CD4-positive, alpha-beta T cell treated with Interleukin-1 beta for 1 hour (primary cell): ENCODE measurements around the gene NCR3LG1.
A peak's percentile ranks its signal among the peaks of the same experiment; 100 is the strongest.

Source experiments
- DNase-seq, 2 donors: peaks; one replicate each; pipeline ENCODE4 v3.0.0-alpha.2; 2020 to 2022

Gene NCR3LG1

GRCh38 chr11:17351510-17352176 lies at the start of gene NCR3LG1:
TSS of gene NCR3LG1 (plus strand) at chr11:17351800. CDS start at chr11:17351970, 170 bp downstream.
- DNase-seq: peak; percentile 67 to 81

DNA sequence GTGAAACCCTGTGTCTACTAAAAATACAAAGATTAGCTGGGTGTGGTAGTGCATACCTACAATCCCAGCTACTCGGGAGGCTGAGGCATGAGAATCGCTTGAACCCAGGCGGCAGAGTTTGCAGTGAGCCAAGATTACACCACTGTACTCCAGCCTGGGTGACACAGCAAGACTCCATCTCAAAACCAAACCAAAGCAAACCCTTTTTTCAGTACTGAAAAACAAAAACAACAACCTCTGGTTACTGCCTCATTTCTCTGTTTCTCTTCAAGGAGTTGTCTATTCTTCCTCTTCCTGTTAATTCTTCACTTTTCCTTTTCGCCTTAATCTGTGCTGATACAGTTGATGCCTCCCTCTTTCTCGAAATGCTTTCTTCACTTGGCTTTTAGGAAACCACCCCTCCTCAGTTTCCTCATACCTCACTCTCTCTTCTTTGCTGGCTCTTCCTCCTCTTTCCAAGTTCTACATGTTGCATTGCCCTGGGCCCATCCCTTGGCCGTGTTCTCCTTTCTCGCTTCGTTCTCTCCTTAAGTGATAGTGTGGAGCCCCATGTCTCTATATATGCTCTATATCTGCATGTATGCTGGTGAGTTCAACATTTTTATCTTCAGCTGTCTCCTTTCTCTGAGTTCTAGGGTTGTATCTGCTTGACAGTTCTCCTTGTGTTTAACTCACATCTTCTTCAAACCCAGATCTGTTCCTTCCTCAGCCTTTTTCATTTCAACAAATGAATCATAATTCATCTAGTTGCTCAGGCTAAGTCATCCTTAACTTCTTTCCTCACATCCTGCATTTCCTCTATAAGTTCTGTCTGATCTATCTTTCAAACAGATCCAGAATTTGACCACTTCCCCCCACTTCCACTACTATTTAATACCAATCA lies 38.0 kb upstream of the NCR3LG1 start:
- DNase-seq: no peak

- DNase-seq: no peak
Observed at GRCh38 chr11:17314232-17314547, 37.4 kb upstream of the NCR3LG1 start.

DNA sequence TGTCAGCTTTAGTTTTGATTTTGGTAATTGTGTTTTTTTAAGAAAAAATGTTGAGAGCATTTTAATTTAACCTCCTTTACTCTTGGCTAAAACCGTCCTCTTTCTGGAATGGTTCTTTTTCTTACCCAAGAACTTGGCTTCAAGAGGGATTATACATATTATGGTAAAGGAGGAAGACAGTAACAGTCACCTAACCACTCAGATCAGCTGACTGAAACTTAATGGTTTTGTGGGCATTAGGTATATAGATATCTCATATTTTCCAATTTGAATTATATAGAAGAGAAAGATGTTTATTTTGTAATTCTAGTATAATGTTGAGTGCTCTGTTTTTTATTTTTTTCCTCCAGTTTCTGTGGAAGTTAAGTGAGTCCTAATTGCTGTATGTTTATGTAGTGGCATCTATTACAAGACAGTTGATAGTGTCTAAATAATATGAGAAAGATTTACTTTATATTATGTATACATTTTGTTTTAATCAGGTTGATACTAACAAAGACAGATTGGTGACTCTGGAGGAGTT lies 36.6 kb upstream of the NCR3LG1 start:
- no peak for DNase-seq

DNA sequence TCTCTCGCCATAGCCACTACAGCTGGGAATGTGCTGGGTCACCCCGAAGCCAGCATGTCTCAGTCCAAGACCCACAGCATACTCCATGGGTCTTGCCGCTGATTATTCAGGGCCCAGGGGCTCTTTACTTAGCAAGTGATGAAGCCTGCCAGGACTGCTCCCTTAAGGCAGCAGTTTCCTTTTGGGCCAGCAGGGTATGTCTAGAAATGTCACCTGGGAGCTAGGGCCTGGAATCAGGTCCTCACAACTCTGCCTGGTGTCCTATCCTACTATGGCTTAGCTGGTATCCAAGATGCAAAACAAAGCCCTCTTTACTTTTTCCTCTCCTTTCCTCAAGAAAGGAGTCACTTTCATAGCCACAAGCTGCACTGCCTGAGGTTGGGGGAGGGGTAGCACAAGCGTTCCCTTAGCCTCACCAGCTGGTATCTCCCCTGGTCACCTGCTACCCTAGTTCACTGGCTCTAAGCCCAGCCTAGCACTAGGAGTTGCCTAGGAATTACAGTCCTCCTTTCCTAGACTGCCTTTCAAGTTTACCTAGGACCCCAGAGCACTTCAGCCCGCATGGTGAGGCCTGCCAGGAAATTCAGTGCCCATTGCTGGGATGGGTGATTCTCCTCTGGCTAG lies 22.6 kb upstream of the NCR3LG1 start:
- no peak for DNase-seq

GRCh38 chr11:17331669-17332068 lies 19.9 kb upstream of the NCR3LG1 start:
- no peak for DNase-seq

DNA sequence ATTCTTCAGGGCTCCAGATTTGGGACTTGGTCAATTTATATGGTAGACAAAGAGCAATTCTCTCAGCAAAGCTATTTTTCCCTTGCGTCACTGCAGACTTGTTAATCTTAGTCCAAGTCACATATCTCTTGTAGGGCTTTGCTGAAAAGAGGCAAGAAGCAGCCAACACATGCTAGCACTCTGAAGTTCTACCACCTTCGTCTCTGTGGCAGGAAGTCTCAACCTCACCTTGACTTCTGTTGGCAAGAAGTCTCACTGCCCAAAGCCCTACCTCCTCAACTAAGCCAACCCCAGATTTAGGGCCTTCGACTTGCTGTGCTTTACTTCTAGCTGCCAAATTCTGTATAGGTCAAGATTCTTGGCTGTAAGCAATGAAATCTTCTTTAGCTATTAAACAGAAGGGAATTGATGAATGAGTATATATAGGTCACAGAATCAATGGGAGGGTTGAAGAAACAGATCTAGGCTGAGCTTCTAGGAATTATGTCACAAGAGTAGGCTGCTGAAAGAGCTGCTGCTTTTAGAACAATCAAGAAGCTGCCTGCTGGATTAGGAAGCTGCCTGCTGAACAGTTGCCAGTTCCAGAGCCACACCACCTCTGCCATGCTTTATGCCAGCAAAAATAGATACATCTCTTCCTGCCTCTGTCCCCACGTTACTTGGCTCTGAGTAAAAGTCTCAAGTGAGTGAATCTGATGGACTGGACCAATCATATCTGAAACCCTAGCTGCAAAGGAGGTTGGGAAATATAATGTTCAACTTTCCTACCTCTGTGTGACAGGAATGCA lies 17.6 kb upstream of the NCR3LG1 start:
- DNase-seq: peak in 1 of 2 donors; percentile 12

DNA sequence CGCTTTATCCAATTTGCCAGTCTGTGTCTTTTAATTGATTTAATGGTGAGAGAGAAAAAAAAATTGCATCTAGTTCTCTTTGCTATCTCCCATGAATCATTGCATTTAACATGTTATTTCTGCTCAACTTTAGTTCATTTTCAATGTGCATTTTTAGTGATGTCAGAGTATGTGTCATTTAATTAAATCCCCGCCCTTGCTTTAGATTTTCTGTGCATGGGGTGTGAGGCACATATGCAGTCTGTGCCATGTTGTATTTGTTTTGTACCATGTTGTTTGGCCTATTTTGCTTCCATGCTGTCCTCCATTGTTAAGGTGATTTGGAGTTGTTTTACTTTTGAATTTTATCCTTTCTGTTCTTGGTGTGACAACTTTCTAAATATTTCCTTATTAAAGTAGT lies 8.3 kb upstream of the NCR3LG1 start:
- no peak for DNase-seq

GRCh38 chr11:17343907-17344306 lies 7.7 kb upstream of the NCR3LG1 start:
- DNase-seq: no peak

- DNase-seq: no peak
Observed at GRCh38 chr11:17347676-17348075, 3.9 kb upstream of the NCR3LG1 start.

- DNase-seq: no peak
Observed at GRCh38 chr11:17350455-17351171, 987 bp upstream of the NCR3LG1 start.

DNA sequence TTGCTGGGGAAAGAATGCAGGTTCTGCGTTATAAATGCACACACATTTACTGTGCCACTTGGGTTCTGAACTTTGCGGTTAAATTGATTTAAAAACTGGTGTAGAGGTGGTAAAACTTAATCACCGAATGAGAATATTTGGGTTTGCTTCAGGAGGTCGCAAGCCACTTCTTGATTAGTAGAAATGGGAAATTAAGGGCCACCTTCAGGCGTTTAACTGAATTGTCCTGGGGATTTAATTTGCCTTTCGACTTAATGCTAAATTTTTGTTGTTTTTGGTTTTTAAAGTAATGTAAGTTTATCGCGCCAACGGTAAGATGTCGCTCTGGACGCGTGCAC lies 459 bp upstream of the NCR3LG1 start:
- DNase-seq: no peak

- DNase-seq: peak; percentile 38 to 60
Observed at GRCh38 chr11:17352950-17353820, 1.6 kb downstream of the NCR3LG1 start.

DNA sequence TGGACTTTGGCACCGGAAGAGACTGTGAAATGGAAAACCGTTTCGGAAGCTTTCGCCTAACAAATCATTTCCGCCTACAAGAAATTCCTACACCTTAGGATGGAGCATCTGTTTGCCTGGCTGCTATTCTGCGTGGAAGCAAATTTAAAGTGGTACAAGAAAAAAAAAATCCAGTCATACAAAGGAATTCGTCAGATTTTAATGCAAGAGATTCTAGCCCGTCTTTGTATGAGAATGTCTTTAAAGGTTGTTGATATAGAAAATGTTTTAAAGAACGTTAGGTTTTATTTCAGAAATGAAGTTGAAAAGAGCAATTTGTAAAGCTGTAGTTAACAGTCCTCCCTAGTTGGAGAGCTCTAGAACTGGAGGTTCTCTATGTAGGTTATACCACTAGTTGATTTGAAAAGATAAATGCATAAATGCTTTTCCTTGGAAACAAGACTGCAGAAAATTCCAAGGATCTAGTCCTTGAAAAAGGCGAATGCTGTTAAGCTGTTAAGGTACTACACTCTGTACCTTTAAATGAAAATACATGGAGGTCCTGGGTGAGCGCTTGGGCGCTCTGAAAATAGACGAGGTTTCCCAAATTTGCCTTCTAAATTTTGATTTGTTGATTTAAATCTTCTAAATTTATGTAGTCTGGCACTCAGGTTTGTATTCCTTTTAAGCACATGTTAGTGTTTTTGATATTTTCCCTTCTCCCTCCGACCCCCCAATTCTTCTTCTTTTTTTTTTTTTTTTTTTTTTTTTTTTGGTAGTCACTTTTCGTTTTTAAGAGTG lies 2.4 kb downstream of the NCR3LG1 start:
- no peak for DNase-seq

- peak; percentile 69 to 79 for DNase-seq
Observed at GRCh38 chr11:17354601-17354991, 3.0 kb downstream of the NCR3LG1 start.

GRCh38 chr11:17366495-17366894 lies 14.9 kb downstream of the NCR3LG1 start:
- DNase-seq: no peak

GRCh38 chr11:17368551-17368950 lies 17.0 kb downstream of the NCR3LG1 start:
- DNase-seq: no peak

- no peak for DNase-seq
Observed at GRCh38 chr11:17369094-17369493, 17.5 kb downstream of the NCR3LG1 start.

DNA sequence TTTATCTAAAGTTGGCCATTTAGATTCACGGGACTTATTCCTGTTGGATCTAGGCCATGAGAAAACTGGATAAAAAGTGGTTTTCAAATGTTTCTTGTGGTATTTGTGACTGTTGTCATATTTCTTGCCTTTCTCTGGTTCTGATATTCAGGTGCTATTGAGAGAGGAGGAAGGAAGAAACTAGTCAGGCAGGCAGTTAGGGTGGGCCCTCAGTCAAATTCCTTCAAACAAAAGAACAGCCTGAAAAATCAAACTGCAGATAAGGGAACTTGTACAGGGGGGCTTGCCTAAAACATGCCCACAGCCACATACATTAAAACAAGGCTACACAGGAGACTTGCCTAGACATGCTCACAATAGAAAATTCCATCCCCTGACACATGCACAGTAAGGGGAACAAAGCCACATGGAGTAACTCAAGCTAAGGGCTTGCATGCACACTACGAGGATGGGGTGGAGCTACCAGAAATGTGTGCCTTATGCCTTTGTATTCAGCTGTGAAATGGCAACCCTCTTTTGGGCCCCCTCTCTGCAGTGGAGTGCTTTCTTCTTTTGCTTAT lies 18.2 kb downstream of the NCR3LG1 start:
- DNase-seq: no peak

DNA sequence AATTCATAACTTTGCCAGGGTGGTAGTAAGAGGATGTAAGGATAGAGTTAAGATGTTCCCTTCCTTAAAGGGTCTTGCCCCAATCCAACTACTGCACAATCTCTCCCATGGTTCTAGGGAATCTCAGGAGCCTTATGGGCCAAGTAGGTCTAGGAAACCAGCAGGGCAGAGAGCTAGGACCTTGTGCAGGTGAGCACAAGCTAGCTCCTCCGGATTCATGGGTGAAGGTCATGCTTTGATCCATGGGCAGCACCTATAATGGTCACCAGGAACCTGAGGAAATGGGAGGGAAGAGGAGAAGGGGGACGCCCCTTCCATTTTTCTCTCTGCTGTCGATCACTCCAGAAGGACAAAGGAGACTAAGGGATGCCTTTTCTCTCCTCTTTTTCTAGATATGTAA lies 20.0 kb downstream of the NCR3LG1 start:
- DNase-seq: no peak
